T-helper 9 cell (primary cell): ENCODE results near the gene CLDN9.

Experiments used
- DNase-seq: peaks from one replicate; pipeline ENCODE4 v3.0.0-alpha.2; 2020

Gene CLDN9

DNA sequence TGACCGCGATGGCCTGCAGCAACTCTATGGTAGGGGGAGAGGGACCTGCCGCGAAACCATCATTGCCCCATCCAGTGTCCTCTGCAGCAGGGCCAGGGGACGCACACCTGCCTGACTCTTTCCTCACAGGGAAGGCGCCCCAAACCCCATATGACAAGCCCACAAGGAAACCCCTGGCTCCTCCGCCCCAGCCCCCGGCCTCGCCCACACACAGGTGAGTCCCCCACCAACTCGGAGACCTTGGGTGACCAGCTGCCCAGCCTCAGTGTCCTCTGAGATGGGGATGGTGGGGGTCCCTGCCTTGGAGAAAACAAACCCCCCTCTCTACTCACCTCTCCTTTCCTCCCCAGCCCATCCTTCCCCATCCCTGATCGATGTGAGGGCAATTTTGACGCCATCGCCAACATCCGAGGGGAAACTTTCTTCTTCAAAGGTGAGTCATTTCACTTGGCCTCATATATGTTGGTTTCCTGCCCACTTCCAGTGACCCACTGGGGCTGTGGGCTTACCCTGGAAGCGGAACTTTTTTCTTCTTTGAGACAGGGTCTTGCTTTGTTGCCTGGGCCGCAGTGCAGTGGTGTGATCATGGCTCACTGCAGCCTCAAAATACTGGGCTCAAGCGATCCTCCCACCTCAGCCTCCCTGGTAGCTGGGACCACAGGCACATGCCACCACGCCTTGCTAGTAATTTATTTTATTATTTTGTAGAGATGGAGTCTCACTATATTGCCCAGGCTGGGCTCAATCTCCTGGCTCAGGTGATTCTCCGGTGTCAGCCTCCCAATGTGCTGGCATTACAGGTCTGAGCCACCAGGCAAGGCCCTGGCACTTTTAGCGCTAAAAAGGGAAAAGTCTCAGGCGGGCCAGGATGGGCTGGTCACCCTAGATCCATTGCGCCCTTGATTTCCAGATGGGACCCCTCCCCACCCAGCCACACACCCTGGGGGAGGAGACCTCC, 44.7 kb downstream of the CLDN9 start:
- DNase-seq = no peak

DNA sequence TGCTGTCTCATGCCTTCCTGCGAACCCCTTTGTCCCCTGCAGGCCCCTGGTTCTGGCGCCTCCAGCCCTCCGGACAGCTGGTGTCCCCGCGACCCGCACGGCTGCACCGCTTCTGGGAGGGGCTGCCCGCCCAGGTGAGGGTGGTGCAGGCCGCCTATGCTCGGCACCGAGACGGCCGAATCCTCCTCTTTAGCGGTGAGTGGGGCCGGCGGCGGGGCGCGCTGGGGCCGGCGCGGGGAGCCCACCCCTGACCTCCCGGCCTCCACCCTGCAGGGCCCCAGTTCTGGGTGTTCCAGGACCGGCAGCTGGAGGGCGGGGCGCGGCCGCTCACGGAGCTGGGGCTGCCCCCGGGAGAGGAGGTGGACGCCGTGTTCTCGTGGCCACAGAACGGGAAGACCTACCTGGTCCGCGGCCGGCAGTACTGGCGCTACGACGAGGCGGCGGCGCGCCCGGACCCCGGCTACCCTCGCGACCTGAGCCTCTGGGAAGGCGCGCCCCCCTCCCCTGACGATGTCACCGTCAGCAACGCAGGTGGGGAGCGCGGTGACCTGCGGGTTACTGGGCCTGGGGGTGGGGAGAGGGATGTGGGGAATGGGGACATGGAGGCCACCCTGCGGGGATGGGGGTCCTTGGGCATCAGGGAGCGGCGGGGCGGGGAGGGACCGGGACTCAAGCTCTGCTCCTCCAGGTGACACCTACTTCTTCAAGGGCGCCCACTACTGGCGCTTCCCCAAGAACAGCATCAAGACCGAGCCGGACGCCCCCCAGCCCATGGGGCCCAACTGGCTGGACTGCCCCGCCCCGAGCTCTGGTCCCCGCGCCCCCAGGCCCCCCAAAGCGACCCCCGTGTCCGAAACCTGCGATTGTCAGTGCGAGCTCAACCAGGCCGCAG, 45.7 kb downstream of the CLDN9 start:
- peak; percentile 44 for DNase-seq

DNA sequence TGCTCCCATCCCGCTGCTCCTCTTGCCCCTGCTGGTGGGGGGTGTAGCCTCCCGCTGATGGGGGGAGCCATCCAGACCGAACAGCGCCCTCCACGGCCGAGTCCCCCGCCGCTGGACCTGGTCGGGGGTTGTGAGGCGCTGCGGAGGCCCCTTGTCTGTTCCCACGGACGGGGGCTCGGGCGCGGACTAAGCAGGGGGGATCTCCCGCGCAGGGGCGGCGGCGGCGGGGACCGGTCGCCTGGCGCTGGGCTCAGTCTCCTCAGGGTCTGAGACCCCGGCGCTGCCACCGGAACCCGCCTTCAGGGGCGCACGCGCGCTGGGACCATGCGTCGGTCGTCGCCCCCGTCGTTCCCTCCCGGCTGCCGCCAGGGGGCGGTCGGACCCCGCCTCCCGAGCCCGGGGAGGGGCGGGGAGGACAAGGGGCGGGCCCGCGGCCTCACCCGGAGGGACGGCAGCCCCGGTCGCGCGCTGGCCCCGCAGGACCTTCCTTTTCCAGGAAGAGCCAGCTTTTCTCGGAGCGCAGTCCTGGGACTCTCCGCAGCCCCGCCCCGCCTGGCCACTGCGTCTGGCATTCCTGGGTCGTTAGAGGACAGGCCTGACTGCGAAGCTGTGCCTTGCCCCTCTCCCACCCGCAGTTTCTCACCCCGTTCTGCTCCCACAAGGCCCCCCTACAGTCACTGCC, 46.5 kb downstream of the CLDN9 start:
- DNase-seq = peak; percentile 82

GRCh38 chr16:3059723-3060242, 47.1 kb downstream of the CLDN9 start:
- DNase-seq = no peak

DNA sequence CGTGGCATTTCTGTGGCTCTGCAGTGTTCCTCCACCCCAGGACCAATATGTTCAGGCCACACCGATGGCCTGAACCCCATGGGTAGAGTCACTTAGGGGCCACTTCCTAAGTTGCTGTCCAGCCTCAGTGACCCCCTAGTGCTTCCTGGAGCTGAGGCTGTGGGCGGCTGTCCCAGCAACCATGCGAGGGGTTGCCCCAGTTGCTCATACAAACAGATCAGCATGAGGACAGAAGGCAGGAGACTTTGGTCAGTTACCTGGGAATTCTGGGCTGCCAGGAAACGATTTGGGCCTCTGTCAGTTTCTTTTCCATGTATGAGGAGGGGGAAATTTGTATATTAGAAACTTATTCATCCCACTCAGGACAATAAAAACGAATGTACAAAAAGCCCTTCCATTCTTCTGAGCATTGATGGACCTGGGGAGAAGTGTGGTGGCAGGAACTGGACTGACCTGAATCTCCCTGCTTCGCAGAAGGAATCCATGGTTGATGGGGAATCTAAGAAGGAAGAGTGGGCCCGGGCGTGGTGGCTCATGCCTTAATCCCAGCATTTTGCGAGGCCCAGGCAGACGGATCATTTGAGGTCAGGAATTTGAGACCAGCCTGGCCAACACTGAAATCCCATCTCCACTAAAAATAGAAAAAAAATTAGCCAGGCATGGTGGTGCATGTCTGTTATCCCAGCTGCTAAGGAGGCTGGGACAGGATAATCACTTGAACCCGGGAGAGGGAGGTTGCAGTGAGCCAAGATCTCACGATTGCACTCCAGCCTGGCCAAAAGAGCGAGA, 47.8 kb downstream of the CLDN9 start:
- no peak for DNase-seq

DNA sequence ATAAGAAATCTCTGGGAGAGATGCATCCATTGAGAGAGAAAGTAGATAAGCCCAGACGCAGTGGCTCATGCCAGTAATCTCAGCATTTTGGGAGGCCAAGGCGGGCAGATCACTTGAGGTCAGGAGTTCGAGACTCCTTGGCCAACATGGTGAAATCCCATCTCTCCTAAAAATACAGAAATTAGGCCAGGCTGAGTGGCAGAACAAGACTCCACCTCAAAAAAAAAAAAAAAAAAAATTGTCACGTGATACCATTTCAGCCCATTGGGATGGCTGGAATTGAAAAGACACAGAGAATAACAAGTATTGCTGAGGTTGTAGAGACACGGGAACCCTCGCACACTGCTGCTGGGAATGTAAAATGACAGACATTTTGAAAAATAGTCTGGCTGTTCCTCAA, 49.8 kb downstream of the CLDN9 start:
- DNase-seq = no peak

GRCh38 chr16:3063625-3064386, 51.1 kb downstream of the CLDN9 start:
- no peak for DNase-seq
